H1 (cell line): Measurements from ENCODE around the gene DGCR6L. TPM values are rescaled to one million over a fixed set of nuclear protein-coding genes. Genes with fewer than 3 reads are reported as not detected.

ENCODE experiments used
- CTCF ChIA-PET: fragments of 300-600 bp; sonication (Branson Sonifier 250); formaldehyde crosslinking; loops from one replicate; lab custom pipeline; 2021; ENCODE audit not compliant: partially characterized antibody; lab: Charles Lee
- POLR2A ChIA-PET: fragments of 300-600 bp; sonication (Branson Sonifier 250); formaldehyde crosslinking; loops from one replicate; lab custom pipeline; 2021; ENCODE audit warnings: inconsistent platforms; ENCODE audit not compliant: partially characterized antibody; lab: Charles Lee
- DNase-seq, 2 experiments: peaks; one replicate each; pipeline versions ENCODE4 v3.0.0 to v3.0.0-alpha.2; 2010 to 2022; ENCODE audit warnings: low spot score in 2 of 2, low read depth in 1 of 2, mixed read lengths in 1 of 2
- FAIRE-seq: peaks from 2 replicates; lab custom pipeline; 2011; peaks lifted over from hg19 to GRCh38; lab: Jason Lieb, UNC
- H2AFZ ChIP-seq: 2 replicates; pipeline ENCODE4 v1.8.1; 2012; ENCODE audit warnings: low read length, inconsistent platforms
- H2AK5ac ChIP-seq: 2 replicates; pipeline ENCODE4 v1.6.1; 2013; ENCODE audit warnings: low read depth, low read length
- H2BK120ac ChIP-seq: replicated peaks from 2 replicates; pipeline ENCODE3; 2013; ENCODE audit warnings: low read depth, low read length, inconsistent platforms
- H2BK12ac ChIP-seq: 2 replicates; pipeline ENCODE4 v1.6.1; 2013; ENCODE audit warnings: low read depth, low read length
- H2BK15ac ChIP-seq: 2 replicates; pipeline ENCODE4 v1.6.1; 2013; ENCODE audit warnings: low read length
- H2BK20ac ChIP-seq: 2 replicates; pipeline ENCODE4 v1.6.1; 2013; ENCODE audit warnings: low read length
- H2BK5ac ChIP-seq: 2 replicates; pipeline ENCODE4 v1.6.1; 2013; ENCODE audit warnings: low read depth, low read length
- H3K14ac ChIP-seq: 2 replicates; pipeline ENCODE4 v1.6.1; 2013; ENCODE audit warnings: inconsistent platforms; ENCODE audit not compliant: insufficient read length
- H3K18ac ChIP-seq: 2 replicates; pipeline ENCODE4 v1.6.1; 2013; ENCODE audit warnings: low read length; ENCODE audit errors: extremely low read depth
- H3K23ac ChIP-seq: 2 replicates; pipeline ENCODE4 v1.6.1; 2013; ENCODE audit warnings: inconsistent platforms; ENCODE audit not compliant: insufficient read length
- H3K23me2 ChIP-seq: 2 replicates; pipeline ENCODE4 v1.6.1; 2013; ENCODE audit warnings: low read depth, low read length
- H3K27ac ChIP-seq: 2 replicates; pipeline ENCODE4 v1.6.1; 2011; ENCODE audit warnings: low read depth, low read length, inconsistent platforms
- H3K27me3 ChIP-seq, 4 experiments: replicated peaks in 1 of 4; 1 replicate in 1 of 4; 2 replicates in 3 of 4; pipeline versions ENCODE4 v1.6.1 to v1.8.1; 2011 to 2013; ENCODE audit warnings: low read length in 3 of 4, mild to moderate bottlenecking in 3 of 4, inconsistent platforms in 2 of 4, mixed read lengths in 2 of 4, moderate library complexity in 1 of 4; ENCODE audit not compliant: control insufficient read depth in 3 of 4, insufficient read depth in 3 of 4; ENCODE audit errors: extremely low read depth in 1 of 4
- H3K36me3 ChIP-seq, 4 experiments: 2 replicates each; pipeline versions ENCODE4 v1.6.1 to v1.8.1; 2011 to 2013; ENCODE audit warnings: mild to moderate bottlenecking in 4 of 4, low read length in 3 of 4, moderate library complexity in 2 of 4, control low read depth in 1 of 4, inconsistent platforms in 1 of 4; ENCODE audit not compliant: insufficient read depth in 4 of 4, control insufficient read depth in 2 of 4
- H3K4ac ChIP-seq: replicated peaks from 2 replicates; pipeline ENCODE3; 2013; ENCODE audit warnings: low read length, low read depth, mixed read lengths, inconsistent platforms; ENCODE audit not compliant: insufficient read length
- H3K4me1 ChIP-seq, 4 experiments: replicated peaks in 1 of 4; 1 replicate in 1 of 4; 2 replicates in 3 of 4; pipeline versions ENCODE4 v1.6.1 to v1.8.1; 2011 to 2013; ENCODE audit warnings: low read length in 3 of 4, inconsistent platforms in 2 of 4, mixed read lengths in 1 of 4; ENCODE audit not compliant: insufficient read depth in 4 of 4, control insufficient read depth in 3 of 4
- H3K4me2 ChIP-seq, 2 experiments: 2 replicates each; pipeline versions ENCODE4 v1.6.1 to v1.8.1; 2011 to 2013; ENCODE audit warnings: low read depth in 2 of 2, low read length in 2 of 2, control low read depth in 1 of 2, inconsistent platforms in 1 of 2, mild to moderate bottlenecking in 1 of 2; ENCODE audit not compliant: insufficient read depth in 1 of 2
- H3K4me3 ChIP-seq, 4 experiments: fragments of 200-600, 300-600 bp in 1 of 4; sonication (generic), shearing (Covaris generic), sonication (Bioruptor Twin) in 1 of 4; 2 replicates each; pipeline versions ENCODE4 v1.5.1 to v1.8.1; 2011 to 2016; ENCODE audit warnings: low read length in 4 of 4, low read depth in 3 of 4, control low read depth in 2 of 4, inconsistent platforms in 2 of 4, mild to moderate bottlenecking in 2 of 4, mixed read lengths in 1 of 4, moderate library complexity in 1 of 4; ENCODE audit not compliant: insufficient read depth in 2 of 4; ENCODE audit errors: extremely low read depth in 1 of 4
- H3K56ac ChIP-seq: replicated peaks from 2 replicates; pipeline ENCODE3; 2013; ENCODE audit warnings: low read depth, mild to moderate bottlenecking, mixed read lengths, low read length, inconsistent platforms; ENCODE audit not compliant: insufficient read length
- H3K79me1 ChIP-seq: 2 replicates; pipeline ENCODE4 v1.6.1; 2013; ENCODE audit warnings: low read depth, low read length, control low read depth
- H3K79me2 ChIP-seq, 2 experiments: 2 replicates each; pipeline versions ENCODE4 v1.6.1 to v1.8.1; 2012 to 2013; ENCODE audit warnings: low read length in 2 of 2, mild to moderate bottlenecking in 2 of 2, inconsistent platforms in 1 of 2; ENCODE audit not compliant: insufficient read depth in 2 of 2, control insufficient read depth in 1 of 2
- H3K9ac ChIP-seq, 4 experiments: replicated peaks in 1 of 4; 1 replicate in 1 of 4; 2 replicates in 3 of 4; pipeline versions ENCODE4 v1.6.1 to v1.8.1; 2011 to 2013; ENCODE audit warnings: low read depth in 3 of 4, low read length in 3 of 4, control low read depth in 2 of 4, mild to moderate bottlenecking in 2 of 4, moderate library complexity in 2 of 4, inconsistent platforms in 1 of 4; ENCODE audit errors: extremely low read depth in 1 of 4
- H3K9me3 ChIP-seq, 2 experiments: 2 replicates each; pipeline versions ENCODE4 v1.6.1 to v1.8.1; 2012 to 2013; ENCODE audit warnings: mild to moderate bottlenecking in 2 of 2, moderate library complexity in 2 of 2, control low read depth in 1 of 2, inconsistent platforms in 1 of 2, low read depth in 1 of 2, low read length in 1 of 2, mixed read lengths in 1 of 2; ENCODE audit not compliant: insufficient read depth in 2 of 2
- H4K20me1 ChIP-seq, 2 experiments: replicated peaks in 1 of 2; 2 replicates each; pipeline versions ENCODE3 to v1.8.1; 2011 to 2013; ENCODE audit warnings: inconsistent platforms in 2 of 2, low read length in 2 of 2, mild to moderate bottlenecking in 1 of 2; ENCODE audit not compliant: insufficient read depth in 2 of 2, control insufficient read depth in 1 of 2
- H4K5ac ChIP-seq: 2 replicates; pipeline ENCODE4 v1.6.1; 2013; ENCODE audit warnings: low read length, low read depth, mixed read lengths, inconsistent platforms; ENCODE audit not compliant: insufficient read length
- H4K8ac ChIP-seq: 2 replicates; pipeline ENCODE4 v1.8.0; 2013; ENCODE audit warnings: mild to moderate bottlenecking, moderate library complexity, low read length, inconsistent platforms; ENCODE audit not compliant: insufficient read depth; ENCODE audit errors: extremely low read depth
- H4K91ac ChIP-seq: replicated peaks from 2 replicates; pipeline ENCODE3; 2013; ENCODE audit warnings: low read length, mixed read lengths, inconsistent platforms; ENCODE audit not compliant: insufficient read length
- BACH1 ChIP-seq: IDR thresholded peaks from 2 replicates; pipeline ENCODE4 v1.6.1; 2012; ENCODE audit warnings: low read length, improper control_type of control experiment
- EP300 ChIP-seq, 2 experiments: IDR thresholded peaks; 1 replicate in 1 of 2; 2 replicates in 1 of 2; pipeline ENCODE4 v1.6.1; 2011 to 2012; ENCODE audit warnings: low read depth in 2 of 2, low read length in 2 of 2, mild to moderate bottlenecking in 2 of 2, borderline replicate concordance in 1 of 2, inconsistent platforms in 1 of 2, moderate library complexity in 1 of 2
- MAFK ChIP-seq: IDR thresholded peaks from 2 replicates; pipeline ENCODE4 v1.6.1; 2012; ENCODE audit warnings: low read depth, mild to moderate bottlenecking, improper control_type of control experiment, low read length
- PHF8 ChIP-seq: fragments of 200-600 bp; sonication (generic); conservative IDR thresholded peaks from 2 replicates; pipeline ENCODE4 v1.7.1; 2012; ENCODE audit warnings: low read depth, mild to moderate bottlenecking, inconsistent platforms, low read length, moderate library complexity
- POLR2AphosphoS5 ChIP-seq: IDR thresholded peaks from 2 replicates; pipeline ENCODE4 v1.6.1; 2011; ENCODE audit warnings: low read depth, low read length
- RAD21 ChIP-seq, 2 experiments: IDR thresholded peaks in 1 of 2; conservative IDR thresholded peaks in 1 of 2; 2 replicates each; pipeline ENCODE4 v1.6.1; 2011; ENCODE audit warnings: low read depth in 2 of 2, low read length in 2 of 2, improper control_type of control experiment in 1 of 2, inconsistent platforms in 1 of 2, mild to moderate bottlenecking in 1 of 2, moderate library complexity in 1 of 2
- SUZ12 ChIP-seq: fragments of 200-600 bp; sonication (generic); IDR thresholded peaks from 2 replicates; pipeline ENCODE4 v1.6.1; 2012; ENCODE audit warnings: mild to moderate bottlenecking, inconsistent platforms, low read length, moderate library complexity, mixed read lengths
- WGBS, 2 experiments: shearing (Covaris generic) in 1 of 2; methylation state at CpG; one replicate each; pipeline versions ENCODE4 v1.1.6 to v1.1.7; 2013 to 2015; ENCODE audit warnings: low lambda C conversion rate in 2 of 2, mixed read lengths in 2 of 2, inconsistent platforms in 1 of 2, low coverage in 1 of 2, missing lambda C conversion rate in 1 of 2; ENCODE audit not compliant: insufficient replicate concordance in 2 of 2, insufficient coverage in 1 of 2, insufficient read length in 1 of 2; ENCODE audit errors: extremely low coverage in 1 of 2, missing lambda C conversion rate in 1 of 2; 5-methylcytosine and 5-hydroxymethylcytosine counted together
- polyA plus RNA-seq, 7 experiments: library from polyadenylated mRNA; depleted of rRNA in 3 of 7; stranded (reverse) in 5 of 7; unstranded in 2 of 7; fragments of >200 nt in 5 of 7; fragments of 200-250 nt in 2 of 7; gene quantifications; 1 replicate in 5 of 7; 2 replicates in 1 of 7; 4 replicates in 1 of 7; pipeline versions ENCODE4 v1.2.1 to v1.2.3, GENCODE V29; 2011 to 2013; ENCODE audit warnings: missing spikeins in 2 of 7, mixed read lengths in 2 of 7
- total RNA-seq: library from RNA; stranded (reverse); fragmentation: NEBNext Ultra II Directional; extraction: Animal tissue kit (Norgen Biotek cat#: 25700); gene quantifications from 2 replicates; pipeline ENCODE4 v1.2.1, GENCODE V29; 2021

Gene DGCR6L
- total and polyA plus RNA-seq, 2 of the 8 experiments (the other 6 are each of a cell fraction or from before 2014, with no cell fraction given) = 43.6 to 72.6 TPM

DNA sequence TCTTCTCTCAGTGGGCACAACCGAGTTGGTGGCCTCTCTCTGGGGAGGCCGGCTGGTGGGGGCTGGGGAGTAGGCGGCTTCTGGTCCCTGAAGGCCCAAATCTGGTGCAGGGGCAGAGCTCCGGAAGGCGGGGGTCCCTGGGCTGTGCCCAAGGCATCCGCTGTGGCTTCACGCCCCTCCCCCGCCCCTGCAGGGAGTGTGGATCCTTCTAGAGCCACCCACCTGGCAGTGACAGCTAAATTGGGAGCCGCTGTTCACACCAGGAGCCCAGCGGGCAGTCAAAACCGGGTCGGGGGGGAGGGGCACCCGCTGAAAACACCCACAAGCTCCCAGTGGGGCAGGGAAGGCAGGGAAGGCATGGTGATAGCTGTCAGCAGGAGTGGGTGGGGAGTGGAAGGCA lies 47.2 kb downstream of the DGCR6L start:
- Histone ChIP-seq H2BK5ac (no peak overlapping the region), H3K27me3 (no peaks in the 10 kb centered on the region; a peak in 1 of 7 replicates), H3K79me1 (no peaks in the 10 kb centered on the region), H4K20me1 (no peaks in the 10 kb centered on the region), H3K79me2 (no peaks in the 10 kb centered on the region), H3K36me3 (no peaks in the 10 kb centered on the region), H3K9me3 (no peaks in the 10 kb centered on the region), H3K14ac (no peak overlapping the region), H3K4ac (no peak overlapping the region), H3K23ac (no peak overlapping the region), H4K8ac (no peak overlapping the region), H3K9ac (no peak overlapping the region), H2AFZ (no peak overlapping the region), H2BK12ac (no peak overlapping the region), H3K4me2 (no peak overlapping the region), H3K4me1 (peaks cover 0 to 6% (median 3%) of the 10 kb centered on the region in 4 experiments; a peak in 4 of 7 replicates), H4K5ac (no peak overlapping the region), H3K56ac (no peak overlapping the region), H3K23me2 (no peaks in the 10 kb centered on the region), H2BK15ac (no peak overlapping the region), H4K91ac (no peak overlapping the region), H2BK120ac (no peak overlapping the region), H3K4me3 (no peak overlapping the region), H2BK20ac (no peak overlapping the region), H2AK5ac (no peak overlapping the region), H3K18ac (no peak overlapping the region), H3K27ac (no peak overlapping the region)
- TF ChIP-seq BACH1 (no peak), POLR2AphosphoS5 (no peak), MAFK (no peak), EP300 (IDR thresholded peaks at IDR 0.05; ENCODE audit: borderline replicate concordance in 1 of 2, low read depth in 2 of 2, low read length in 2 of 2) (no peak), RAD21 (IDR thresholded peaks at IDR 0.05 in 1 of 2, conservative IDR thresholded peaks at IDR 0.05 in 1 of 2; ENCODE audit: low read depth in 2 of 2, low read length in 2 of 2) (no peak), PHF8 (no peak), SUZ12 (no peak)
- FAIRE-seq (no peak), DNase-seq (no peak)
- ChIA-PET POLR2A (no interaction called here), CTCF (interaction anchor here (1.0 to 4.8 kb wide), 4 partner anchors 12 to 116 kb away, joined by 3 to 20 read pairs (median 4); no protein-coding TSS in a partner anchor)
- 85% methylated on average over 9 of the region's 13 CpGs; no CpG with 5 or more reads in 1 of the 2 experiments for WGBS, 2 experiments
